ENCODE data around the gene RASAL2. TPM values are rescaled to one million over a fixed set of nuclear protein-coding genes. Genes with fewer than 3 reads are reported as not detected.
"Not testable (repeated sequence)": the region's sequence is repeated elsewhere in the genome, so short reads cannot be mapped to it uniquely, and the experiment has no call there.

Gene RASAL2
- total RNA-seq, 1 experiment from 2014 or later: 18.5 TPM

DNA sequence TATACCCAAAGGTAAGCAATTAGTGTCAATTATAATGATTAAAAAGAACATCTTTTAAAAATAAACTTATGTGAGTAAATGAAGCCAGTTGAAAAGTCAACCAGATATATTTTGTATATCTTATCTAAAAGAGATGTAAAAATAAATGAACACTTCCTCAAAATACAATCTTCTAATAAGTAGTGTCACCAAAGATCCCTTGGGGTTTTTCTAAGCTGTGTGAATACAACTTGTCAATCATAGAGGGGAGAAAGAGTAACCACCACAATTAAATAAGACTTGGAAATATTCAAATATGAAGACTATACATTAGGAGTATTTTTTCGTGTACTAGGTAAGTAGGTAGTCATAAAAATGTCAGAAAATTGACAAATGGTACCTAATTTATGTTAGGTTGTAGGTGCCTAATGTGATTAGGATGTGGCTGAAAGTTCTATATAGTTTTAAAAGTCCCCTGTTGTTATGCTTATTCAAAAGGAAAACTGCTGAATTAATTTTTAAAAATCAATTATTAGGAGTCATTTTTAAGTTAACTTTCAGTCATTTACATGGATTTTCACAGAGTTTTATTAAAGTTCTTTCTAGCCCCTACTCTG lies 72.6 kb downstream of the RASAL2 start:
- Histone ChIP-seq H3K9me3 (no peaks in the 10 kb centered on the region), H3K27me3 (no peaks in the 10 kb centered on the region), H3K36me3 (no peaks in the 10 kb centered on the region; the same call in 1 of the 2 replicates), H3K4me3 (no peak overlapping the region)
- DNase-seq: no peak

DNA sequence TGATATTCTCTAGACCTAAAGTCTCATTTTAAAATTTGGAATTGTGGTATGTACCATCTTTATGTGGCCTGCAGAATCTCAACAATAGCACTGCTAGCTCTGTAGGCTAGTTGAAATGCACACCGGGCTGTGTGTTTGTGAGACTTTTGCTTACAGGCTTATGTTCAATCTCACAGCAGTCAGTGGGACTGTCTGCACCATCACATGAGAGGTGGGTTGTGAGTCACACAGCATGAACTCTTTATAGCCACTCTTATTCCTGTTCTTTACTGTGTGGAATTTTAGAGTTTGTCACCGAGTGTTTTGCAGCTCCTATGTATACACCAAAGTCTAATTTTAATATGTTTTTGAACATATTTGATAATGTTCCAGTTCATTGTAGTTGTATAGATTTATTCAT lies 74.6 kb downstream of the RASAL2 start:
- Histone ChIP-seq H3K27me3 (no peaks in the 10 kb centered on the region), H3K4me3 (no peak overlapping the region), H3K36me3 (no peaks in the 10 kb centered on the region; the same call in 1 of the 2 replicates), H3K9me3 (no peaks in the 10 kb centered on the region)
- peak; percentile 14 for DNase-seq

DNA sequence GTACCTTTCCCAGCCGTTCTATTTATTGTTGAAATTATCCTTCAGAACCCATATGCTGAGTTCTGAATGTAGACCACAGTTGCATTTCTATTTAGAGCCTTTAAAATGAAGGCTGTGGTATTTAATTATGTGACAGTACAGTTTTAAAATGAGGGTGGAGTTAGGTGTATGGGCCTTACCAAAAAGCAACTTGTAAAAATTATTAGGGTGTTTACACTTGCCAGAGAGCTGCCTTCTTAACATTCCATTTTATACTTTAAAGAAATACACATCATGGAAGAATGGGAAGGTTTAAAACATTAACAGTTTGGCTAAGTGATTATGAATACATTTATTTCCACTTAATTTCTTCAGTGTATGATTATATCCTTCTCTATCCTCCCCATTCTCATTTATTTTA lies 75.7 kb downstream of the RASAL2 start:
- no peaks in the 10 kb centered on the region for H3K27me3 ChIP-seq
- no peaks in the 10 kb centered on the region for H3K36me3 ChIP-seq
- no peak overlapping the region for H3K4me3 ChIP-seq
- DNase-seq: no peak
- no peaks in the 10 kb centered on the region for H3K9me3 ChIP-seq

DNA sequence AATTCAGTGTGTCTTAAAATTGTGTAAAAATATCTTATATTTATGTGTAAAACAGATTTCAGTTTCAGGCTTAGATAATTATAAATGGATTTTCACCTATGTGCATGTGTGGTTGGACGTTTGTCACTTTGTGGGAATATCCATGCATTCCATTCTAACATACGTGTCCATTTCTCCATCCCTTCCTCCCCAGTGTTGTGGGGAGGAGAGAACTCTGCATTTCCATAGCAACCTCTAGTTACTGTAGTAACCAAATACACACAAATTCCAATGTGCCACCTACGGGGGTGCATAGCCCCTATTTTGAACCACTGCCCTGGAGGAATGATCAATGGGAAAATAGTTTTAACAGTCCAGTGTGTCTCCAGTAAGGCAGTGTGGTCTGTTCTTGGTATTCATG lies 79.0 kb downstream of the RASAL2 start:
- H3K4me3 ChIP-seq: no peak overlapping the region
- DNase-seq: no peak

DNA sequence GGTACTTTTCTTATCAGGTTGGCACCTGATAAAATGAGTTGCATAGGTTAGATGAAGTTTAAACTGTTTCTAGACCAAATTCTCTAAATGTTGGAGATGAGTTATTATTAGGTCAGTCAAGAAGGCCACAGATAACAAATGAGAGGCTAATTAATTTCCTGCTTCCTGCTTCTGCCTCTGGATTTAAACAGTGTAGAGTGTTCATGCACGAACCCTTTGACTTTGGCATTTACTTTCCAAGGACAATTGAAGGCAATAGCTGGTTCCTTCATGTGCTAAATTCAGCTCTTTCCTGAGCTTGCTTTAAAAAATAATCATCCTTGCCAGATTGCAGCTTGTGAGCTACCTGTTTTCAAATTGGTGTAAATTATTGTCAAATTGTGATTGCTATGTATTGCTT lies 80.6 kb downstream of the RASAL2 start:
- no peaks in the 10 kb centered on the region for H3K27me3 ChIP-seq
- H3K36me3 ChIP-seq: no peaks in the 10 kb centered on the region
- H3K9me3 ChIP-seq: no peaks in the 10 kb centered on the region
- no peak for DNase-seq
- H3K4me3 ChIP-seq: no peak overlapping the region

More for the DNA sequence above, 79.0 kb downstream of the RASAL2 start:
- no peaks in the 10 kb centered on the region for H3K27me3 ChIP-seq
- H3K36me3 ChIP-seq: no peaks in the 10 kb centered on the region
- no peaks in the 10 kb centered on the region for H3K9me3 ChIP-seq

DNA sequence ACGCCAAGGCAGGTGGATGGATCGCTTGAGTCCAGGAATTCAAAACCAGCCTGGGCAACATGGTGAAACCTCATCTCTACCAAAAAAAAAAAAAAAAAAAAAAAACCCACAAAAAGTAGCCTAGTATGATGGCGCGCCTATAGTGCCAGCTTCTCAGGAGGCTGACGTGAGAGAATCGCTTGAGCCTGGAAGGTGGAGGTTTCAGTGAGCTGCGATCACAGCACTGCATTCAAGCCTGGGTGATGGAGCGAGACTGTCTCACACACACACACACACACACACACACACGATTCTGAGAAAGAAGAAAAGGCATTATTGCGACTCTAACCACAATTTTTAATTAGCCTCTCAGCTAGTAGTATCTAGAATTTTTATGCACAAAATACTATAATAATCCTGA lies 86.5 kb downstream of the RASAL2 start:
- Histone ChIP-seq H3K9me3 (peaks cover 6% of the 10 kb centered on the region), H3K36me3 (no peaks in the 10 kb centered on the region), H3K27me3 (no peaks in the 10 kb centered on the region), H3K4me3 (no peak overlapping the region)
- DNase-seq: no peak

DNA sequence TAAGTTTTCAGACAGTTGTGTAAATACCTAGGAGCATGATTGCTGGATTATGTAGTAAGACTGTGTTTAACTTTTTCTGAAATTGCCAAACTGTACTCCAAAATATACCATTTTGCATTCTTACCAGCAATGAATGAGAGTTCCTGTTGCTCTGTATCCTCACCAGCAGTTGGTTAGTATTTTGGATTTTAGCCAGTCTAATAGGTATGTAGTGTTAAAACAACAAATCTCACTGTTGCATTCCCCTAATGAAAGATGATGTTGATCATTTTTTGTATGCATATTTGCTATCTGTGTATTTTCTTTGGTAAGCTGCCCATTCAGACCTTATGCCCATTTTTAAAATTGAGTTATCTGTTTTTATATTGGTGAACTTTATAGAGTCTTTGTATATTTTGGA lies 89.9 kb downstream of the RASAL2 start:
- no peak overlapping the region for H3K4me3 ChIP-seq
- H3K9me3 ChIP-seq: peaks cover 17% of the 10 kb centered on the region
- H3K27me3 ChIP-seq: no peaks in the 10 kb centered on the region
- no peak for DNase-seq
- no peaks in the 10 kb centered on the region for H3K36me3 ChIP-seq

DNA sequence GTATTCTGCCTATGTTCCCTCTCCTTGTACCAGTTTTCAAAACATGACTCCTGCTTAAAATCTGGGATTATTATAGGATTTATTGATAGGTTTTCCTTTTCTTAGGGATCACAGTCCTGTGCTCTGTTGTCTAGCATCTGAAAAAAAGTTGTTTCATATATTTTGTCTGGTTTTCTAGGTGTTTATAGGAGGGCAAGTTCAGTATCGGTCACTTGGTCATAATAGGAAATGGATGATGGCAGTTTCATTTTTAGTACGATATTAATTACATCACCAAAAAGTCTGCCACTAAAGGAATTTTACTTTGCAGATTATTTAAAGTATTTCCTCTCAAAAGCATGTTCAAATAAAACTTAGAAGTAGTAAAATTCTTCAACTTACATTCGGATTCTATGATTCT lies 94.4 kb downstream of the RASAL2 start:
- Histone ChIP-seq H3K36me3 (no peaks in the 10 kb centered on the region), H3K9me3 (peaks cover 17% of the 10 kb centered on the region), H3K27me3 (no peaks in the 10 kb centered on the region), H3K4me3 (no peak overlapping the region)
- DNase-seq: no peak

DNA sequence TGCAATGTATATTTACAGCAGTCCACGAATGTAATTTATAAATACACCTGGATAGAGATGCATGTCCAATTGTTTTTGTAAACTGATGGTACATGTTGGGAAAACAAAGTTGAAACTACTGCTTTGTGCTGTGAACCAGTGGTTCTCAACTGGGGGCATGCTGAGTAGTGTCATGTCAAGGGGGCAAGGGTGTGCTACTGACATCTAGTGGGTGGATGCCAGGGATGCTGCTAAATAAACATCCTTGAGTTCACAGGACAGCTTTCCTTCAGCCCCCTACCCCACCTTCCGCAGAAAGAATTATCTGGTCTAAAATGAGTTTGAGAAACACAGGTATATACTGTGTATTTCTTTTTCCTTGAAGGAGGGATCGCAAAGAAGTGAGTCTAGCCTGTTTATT lies 95.9 kb downstream of the RASAL2 start:
- peak; percentile 18 for DNase-seq
- Histone ChIP-seq H3K27me3 (no peaks in the 10 kb centered on the region), H3K4me3 (no peak overlapping the region)

DNA sequence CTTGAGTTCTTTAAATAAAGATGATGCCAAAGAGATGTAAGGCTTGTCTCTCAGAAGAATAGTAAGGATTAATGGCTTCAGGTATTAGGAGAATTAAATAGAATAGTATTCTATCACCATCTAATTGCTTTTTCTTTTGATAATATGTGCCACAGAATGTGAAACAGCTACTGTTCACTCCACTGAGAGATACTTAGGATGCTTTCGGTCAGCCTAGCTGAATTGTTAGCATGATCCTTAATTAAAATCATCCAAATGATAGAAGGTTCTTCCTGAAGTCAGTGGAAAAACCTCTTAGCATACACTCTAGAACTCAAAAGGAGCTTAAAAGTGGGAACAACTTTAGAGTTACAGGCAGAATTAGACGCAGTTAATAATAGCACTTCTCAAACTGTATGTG lies 97.0 kb downstream of the RASAL2 start:
- DNase-seq: no peak
- H3K9me3 ChIP-seq: peaks cover 8% of the 10 kb centered on the region; the same call in 1 of the 2 replicates
- no peaks in the 10 kb centered on the region for H3K27me3 ChIP-seq
- H3K36me3 ChIP-seq: no peaks in the 10 kb centered on the region
- no peak overlapping the region for H3K4me3 ChIP-seq

More for the DNA sequence above, 95.9 kb downstream of the RASAL2 start:
- Histone ChIP-seq H3K9me3 (peaks cover 11% of the 10 kb centered on the region), H3K36me3 (no peaks in the 10 kb centered on the region)

DNA sequence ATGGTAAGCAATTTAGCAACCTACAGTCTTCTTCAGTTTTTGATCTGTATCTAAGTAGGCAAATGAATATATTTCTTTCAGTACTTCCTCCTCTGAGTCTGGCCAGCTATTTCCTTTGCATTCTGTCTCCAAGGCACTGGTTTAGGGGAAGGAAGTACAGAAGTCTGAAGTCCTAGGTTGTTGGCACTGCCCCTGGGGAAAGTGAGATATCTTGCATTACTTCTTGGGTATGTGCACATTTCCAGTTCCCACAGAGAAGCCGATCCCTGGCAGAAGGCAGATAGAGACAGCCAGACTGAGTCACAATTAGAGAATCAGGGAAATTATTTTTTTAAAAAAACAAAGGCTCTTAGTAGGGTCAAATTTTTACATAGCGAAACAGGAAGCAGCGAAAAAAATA lies 98.8 kb downstream of the RASAL2 start:
- H3K27me3 ChIP-seq: no peaks in the 10 kb centered on the region
- no peaks in the 10 kb centered on the region; the same call in 1 of the 2 replicates for H3K36me3 ChIP-seq
- peak overlapping the region; percentile 23 for H3K4me3 ChIP-seq
- no peaks in the 10 kb centered on the region for H3K9me3 ChIP-seq
- DNase-seq: peak; percentile 96

DNA sequence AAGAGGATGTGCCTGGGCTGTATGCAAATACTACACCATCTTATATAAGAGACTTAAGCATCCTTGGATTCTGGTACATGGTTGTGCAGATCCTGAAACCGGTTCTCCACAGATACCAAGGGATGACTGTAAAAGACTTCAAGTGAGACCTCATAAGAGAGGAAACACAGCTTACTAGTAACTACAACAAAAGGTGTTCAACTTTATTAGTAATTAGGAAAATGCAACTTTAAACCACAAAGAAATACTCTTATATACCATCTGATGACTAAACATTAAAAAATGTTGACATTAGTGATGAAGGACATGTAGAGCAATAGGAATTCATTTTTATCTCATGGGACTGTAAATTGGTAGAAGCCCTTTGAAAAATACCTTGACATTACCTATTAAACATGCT lies 102.7 kb downstream of the RASAL2 start:
- DNase-seq: no peak

DNA sequence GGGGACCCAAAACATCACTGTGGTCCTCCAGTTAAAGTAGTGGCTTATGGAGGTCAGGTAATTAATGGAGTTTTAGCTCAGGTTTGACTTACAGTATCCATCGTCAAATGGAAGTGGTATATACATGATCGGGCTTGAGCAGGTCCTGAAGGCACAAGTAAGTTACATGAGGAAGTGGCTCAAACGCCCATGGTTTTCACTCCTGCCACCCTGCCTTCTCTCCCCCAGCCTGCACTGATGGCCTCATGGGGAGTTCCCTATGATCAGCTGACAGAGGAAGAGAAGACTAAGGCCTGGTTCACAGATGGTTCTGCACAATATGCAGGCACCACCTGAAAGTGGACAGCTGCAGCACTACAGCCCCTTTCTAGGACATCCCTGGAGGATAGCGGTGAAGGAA lies 108.2 kb downstream of the RASAL2 start:
- H3K27me3 ChIP-seq, H3K36me3 ChIP-seq, H3K4me3 ChIP-seq, DNase-seq, H3K9me3 ChIP-seq: not testable (repeated sequence)

More for the DNA sequence above, 102.7 kb downstream of the RASAL2 start:
- Histone ChIP-seq H3K36me3 (no peaks in the 10 kb centered on the region; the same call in 1 of the 2 replicates), H3K9me3 (peaks cover 4% of the 10 kb centered on the region; the same call in 1 of the 2 replicates), H3K4me3 (no peak overlapping the region), H3K27me3 (no peaks in the 10 kb centered on the region)

DNA sequence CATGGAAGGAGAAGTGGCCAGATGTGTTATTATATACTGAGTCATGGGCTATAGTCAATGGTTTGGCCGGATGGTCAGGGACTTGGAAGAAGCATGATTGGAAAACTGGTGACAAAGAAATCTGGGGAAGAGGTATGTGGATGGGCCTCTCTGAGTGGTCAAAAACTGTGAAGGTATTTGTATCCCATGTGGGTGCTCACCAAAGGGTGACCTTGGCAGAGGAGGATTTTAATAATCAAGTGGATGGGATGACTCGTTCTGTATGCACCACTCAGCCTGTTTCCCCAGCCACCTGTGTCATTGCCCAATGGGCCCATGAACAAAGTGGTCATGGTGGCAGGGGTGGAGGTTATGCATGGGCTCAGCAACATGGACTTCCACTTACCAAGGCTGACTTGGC lies 108.6 kb downstream of the RASAL2 start:
- H3K36me3 ChIP-seq, DNase-seq, H3K4me3 ChIP-seq, H3K27me3 ChIP-seq: not testable (repeated sequence)
- peaks cover 12% of the 10 kb centered on the region for H3K9me3 ChIP-seq

DNA sequence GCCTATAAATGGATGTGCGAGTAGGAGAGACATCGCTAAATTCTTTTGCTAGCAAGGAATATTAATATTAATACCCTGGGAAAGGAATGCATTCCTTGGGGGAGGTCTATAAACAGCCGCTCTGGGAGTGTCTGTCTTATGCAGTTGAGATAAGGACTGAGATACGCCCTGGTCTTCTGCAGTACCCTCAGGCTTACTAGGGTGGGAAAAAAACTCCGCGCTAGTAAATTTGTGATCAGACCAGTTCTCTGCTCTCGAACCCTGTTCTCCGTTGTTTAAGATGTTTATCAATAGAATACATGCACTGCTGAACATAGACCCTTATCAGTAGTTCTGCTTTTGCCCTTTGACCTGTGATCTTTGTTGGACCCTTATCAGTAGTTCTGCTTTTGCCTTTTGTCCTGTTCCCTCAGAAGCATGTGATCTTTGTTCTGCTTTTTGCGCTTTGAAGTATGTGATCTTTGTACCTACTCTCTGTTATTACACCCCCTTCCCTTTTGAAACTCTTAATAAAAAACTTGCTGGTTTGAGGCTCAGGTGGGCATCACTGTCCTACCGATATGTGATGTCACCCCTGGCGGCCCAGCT lies 114.5 kb downstream of the RASAL2 start:
- not testable (repeated sequence) for H3K36me3 ChIP-seq, H3K4me3 ChIP-seq, DNase-seq, H3K27me3 ChIP-seq
- H3K9me3 ChIP-seq: peaks cover 29% of the 10 kb centered on the region

DNA sequence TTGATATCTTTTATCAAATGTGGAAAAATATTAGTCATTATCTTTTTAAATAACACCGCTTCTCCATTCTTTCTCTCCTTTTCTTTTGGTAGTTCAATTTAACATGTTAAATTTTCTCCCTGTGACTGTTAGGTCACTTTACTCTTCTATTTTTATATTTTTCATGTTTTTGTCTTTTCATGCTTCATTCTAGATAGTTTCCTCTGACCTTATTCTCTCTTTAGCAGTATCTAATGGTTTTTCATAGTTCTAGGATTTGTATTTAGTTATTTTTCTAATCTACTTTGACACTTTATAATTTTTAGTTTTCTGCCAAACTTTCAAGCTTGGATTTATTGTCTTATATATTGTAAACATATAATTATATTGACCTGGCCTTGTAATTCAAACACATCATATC lies 116.0 kb downstream of the RASAL2 start:
- DNase-seq: no peak
- H3K27me3 ChIP-seq: no peaks in the 10 kb centered on the region
- H3K9me3 ChIP-seq: peaks cover 29% of the 10 kb centered on the region
- H3K4me3 ChIP-seq: no peak overlapping the region
- peaks cover 5% of the 10 kb centered on the region; the same call in 1 of the 2 replicates for H3K36me3 ChIP-seq

DNA sequence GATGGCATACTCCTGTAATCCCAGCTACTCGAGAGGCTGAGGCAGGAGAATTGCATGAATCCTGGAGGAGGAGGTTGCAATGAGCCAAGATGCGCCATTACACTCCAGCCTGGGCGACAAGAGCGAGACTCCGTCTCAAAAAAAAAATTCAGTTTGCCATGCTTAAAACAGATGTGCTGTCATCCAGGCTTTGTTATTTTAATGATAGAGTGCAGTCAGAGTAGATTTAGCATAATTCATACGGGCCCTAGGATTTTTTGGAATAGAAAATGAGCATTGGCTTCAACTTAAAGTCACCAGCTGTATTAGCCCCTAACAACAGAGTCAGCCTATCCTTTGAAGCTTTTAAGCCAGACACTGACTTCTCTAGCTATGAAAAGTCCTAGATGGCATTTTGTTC lies 124.6 kb downstream of the RASAL2 start:
- no peaks in the 10 kb centered on the region for H3K9me3 ChIP-seq
- H3K36me3 ChIP-seq: 0 out of 2 replicates have a peak, but pooled peaks cover 2% of the 10 kb centered on the region
- DNase-seq: no peak
- no peak overlapping the region for H3K4me3 ChIP-seq
- H3K27me3 ChIP-seq: no peaks in the 10 kb centered on the region

DNA sequence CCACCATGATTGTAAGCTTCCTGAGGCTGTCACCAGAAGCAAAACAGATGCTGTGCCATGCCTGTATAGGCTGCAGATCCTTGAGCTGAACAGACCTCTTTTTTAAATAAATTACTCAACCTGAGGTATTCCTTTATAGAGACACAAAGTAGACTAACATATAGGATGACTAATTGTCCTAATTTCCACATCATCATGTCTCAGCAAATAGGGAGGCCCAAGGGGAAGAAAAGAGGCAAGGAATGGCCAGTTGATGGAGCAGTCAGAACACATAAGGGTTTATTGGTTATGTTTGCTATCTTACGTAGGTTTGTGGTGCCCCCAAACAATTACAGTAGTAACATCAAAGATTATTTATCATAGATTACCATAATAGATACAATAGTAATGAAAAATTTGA lies 126.2 kb downstream of the RASAL2 start:
- Histone ChIP-seq H3K36me3 (0 out of 2 replicates have a peak, but pooled peaks cover 2% of the 10 kb centered on the region), H3K27me3 (no peaks in the 10 kb centered on the region), H3K9me3 (no peaks in the 10 kb centered on the region), H3K4me3 (no peak overlapping the region)
- no peak for DNase-seq
